Islet precursor cell (in vitro differentiated cells): ENCODE results near the gene F2RL3.
"Not testable (repeated sequence)": the region's sequence is repeated elsewhere in the genome, so short reads cannot be mapped to it uniquely, and the experiment has no call there.

Source experiments
- DNase-seq: peaks from one replicate; pipeline ENCODE4 v3.0.0-alpha.2; 2018

Gene F2RL3

GRCh38 chr19:16888629-16889365, at the start of gene F2RL3:
F2RL3 (plus strand) TSS chr19:16888999; CDS start chr19:16889190, 191 bp downstream.
- peak; percentile 46 for DNase-seq

GRCh38 chr19:16841391-16841926, 47.3 kb upstream of the F2RL3 start:
- no peak for DNase-seq

DNA sequence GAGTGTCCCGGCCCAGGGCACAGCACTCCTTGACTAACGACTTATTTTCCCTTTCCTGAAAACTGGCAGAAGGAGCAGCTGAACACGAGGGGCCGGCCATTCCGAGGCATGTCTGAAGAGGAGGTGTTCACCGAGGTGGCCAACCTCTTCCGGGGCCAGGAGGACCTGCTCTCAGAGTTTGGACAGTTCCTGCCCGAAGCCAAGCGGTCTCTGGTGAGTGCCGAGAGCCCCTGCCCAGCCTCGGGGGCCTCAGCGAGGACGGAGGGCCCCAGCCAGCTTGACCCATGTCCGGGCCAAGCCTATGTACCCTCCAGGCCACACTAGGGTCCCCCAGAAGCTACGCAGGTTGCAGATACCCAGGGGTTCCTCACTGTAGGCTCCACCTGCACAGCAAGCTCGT, 41.9 kb upstream of the F2RL3 start:
- DNase-seq: no peak

- DNase-seq: no peak
Measured at GRCh38 chr19:16847430-16847829, 41.4 kb upstream of the F2RL3 start.

- no peak for DNase-seq
Measured at GRCh38 chr19:16849168-16849567, 39.6 kb upstream of the F2RL3 start.

- no peak for DNase-seq
Measured at GRCh38 chr19:16850133-16850532, 38.7 kb upstream of the F2RL3 start.

GRCh38 chr19:16851031-16851712, 37.6 kb upstream of the F2RL3 start:
- no peak for DNase-seq

GRCh38 chr19:16853066-16853465, 35.7 kb upstream of the F2RL3 start:
- no peak for DNase-seq

DNA sequence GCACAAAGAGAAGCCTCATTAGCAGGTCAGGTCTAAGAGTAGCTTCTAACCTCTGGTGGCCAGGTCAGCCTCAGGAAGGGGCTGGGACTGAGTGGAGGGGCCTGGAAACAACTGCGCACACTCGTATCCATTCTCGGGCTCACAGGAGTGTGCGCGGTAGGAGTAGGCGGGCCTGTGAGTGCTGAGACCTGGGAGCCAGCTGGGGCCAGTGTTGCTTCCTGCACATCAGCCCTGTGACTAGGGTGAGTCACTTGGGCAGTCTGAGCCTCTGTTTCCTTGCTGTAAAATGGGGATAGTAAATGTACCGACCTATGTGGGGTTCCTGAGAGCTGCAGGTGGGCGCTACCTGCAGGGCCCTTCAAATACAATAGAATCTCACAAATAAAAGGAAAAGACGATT, 32.7 kb upstream of the F2RL3 start:
- DNase-seq: no peak

DNA sequence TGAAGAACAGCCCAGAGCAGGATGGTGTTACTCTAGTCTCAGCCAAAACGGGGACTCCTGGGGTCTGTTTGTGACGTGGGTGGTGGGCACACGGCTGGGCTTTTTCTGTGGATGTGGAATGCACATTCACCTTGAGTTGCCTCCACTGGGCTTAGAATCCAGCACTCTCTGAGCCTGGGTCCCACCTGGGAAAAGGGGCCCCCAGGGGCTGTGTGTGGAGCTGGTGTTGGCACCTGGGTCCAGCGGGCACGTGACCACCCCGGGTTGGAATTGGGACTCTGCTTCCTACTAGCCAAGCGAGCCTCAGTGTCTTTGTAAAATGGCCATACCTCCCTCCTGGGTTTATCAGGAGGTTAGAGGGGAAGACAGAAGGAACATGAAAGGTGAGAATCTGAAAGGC, 29.2 kb upstream of the F2RL3 start:
- no peak for DNase-seq

GRCh38 chr19:16860118-16860517, 28.7 kb upstream of the F2RL3 start:
- no peak for DNase-seq

DNA sequence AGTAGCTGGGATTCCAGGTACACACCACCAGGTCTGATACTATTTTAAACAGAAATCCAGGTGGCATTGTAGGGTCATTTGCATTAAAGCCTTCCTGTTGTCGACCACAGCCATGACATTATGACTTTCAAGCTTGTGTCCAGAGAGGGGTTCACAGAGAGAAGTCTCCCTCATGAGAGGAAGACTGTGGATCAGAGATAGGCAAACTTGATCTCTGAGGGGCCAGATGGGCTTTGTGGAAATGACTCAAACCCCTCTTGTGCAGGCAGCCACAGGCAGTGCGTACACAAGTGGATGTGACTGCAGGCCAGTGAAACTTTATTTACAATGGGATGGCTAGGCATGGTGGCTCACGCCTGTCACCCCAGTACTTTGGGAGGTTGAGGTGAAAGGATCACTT, 27.8 kb upstream of the F2RL3 start:
- no peak for DNase-seq

DNA sequence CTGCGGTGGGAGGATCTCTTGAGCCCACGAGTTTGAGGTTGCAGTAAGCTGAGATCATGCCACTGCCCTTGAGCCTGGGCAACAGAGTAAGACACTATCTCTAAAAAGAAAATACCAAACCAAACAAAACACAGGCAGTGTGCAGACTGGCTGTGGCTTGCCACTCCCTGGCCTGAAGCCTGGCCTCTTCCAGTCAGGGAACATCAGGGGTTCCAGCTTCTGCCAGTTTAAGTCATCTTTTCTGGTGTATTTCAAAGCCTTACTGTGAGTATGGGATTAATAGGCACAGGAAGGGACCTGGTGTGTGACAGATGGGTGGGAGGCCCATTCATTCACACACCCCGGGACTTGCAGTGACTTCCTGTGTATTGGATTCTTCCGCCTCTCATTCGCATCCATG, 27.0 kb upstream of the F2RL3 start:
- no peak for DNase-seq

DNA sequence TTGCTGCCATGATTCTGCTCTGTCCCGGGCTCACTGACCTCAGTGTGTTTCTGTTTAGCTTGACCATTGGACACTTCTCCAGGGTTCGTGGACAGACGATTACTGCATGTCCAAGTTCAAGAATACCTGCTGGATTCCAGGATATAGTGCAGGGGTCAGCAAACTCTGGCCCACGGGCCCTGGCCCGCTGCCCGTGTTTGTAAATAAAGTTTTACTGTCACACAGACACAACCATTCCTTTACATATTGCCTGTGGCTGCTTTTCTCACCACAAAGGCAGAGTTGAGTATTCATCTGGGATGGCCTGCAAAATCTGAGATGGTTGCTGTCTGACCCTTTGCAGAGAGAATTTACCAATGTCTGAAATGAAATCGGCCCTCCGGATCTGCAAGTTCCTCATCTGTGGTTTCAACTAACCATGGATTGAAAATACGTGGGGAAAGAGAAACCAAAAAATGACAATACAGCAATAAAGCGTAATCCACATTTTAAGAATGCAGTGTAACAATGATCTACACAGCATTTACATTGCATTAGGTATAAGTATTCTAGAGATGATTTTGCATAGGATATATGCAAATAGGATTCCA, 25.9 kb upstream of the F2RL3 start:
- no peak for DNase-seq

GRCh38 chr19:16867211-16867610, 21.6 kb upstream of the F2RL3 start:
- no peak for DNase-seq

DNA sequence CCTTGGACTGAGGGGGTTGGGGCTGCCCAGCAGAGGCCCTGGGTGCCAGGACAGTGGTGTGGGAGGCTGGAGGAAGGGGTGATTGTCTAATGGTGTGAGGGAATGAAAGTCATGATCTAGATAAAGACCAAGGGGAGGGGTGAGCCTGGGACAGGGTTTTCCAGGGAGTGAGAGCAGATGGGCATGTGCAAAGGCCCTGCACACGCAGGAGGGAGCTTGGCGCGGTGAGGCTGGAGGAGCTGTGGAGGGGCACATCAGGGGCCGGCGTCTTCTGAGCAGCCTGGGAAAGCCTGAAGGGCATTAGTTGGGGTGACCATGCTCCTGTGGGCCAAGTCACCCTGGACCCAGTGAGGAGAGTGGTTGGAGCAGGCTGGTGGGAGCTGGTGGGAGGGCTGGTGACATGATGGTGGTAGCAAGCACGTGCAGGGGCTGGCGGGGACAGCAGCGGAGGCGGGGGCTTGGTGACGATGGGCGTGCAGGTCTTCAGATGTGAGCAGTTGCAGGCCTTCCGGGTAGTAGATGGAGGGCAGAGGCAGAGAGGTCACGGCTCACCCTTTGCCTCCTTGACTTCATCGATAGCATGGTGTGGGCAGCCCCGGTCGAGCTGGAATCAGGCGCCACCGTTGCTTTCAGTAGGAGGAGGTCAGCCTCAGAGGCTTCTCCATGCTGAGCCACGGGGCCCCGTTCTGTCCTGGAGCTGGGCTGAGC, 20.2 kb upstream of the F2RL3 start:
- DNase-seq: no peak

DNA sequence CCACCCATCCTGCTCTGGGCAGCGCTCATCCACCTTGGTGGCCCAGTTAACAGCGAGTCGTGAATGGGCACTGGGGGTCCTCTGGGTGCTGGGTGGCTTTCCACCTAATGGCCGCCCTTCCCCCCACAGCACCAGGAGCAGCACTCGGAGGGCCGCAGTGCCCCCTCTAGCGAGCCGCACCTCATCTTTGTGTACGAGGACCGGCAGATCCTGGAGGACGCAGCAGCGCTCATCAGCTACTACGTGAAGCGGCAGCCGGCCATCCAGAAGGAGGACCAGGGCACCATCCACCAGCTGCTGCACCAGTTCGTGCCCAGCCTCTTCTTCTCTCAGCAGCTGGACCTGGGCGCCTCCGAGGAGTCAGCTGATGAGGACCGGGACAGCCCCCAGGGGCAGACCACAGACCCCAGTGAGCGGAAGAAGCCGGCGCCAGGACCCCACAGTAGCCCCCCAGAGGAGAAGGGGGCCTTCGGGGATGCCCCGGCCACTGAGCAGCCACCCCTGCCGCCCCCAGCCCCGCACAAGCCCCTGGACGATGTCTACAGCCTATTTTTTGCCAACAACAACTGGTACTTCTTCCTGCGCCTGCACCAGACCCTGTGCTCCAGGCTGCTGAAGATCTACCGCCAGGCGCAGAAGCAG, 19.3 kb upstream of the F2RL3 start:
- no peak for DNase-seq

DNA sequence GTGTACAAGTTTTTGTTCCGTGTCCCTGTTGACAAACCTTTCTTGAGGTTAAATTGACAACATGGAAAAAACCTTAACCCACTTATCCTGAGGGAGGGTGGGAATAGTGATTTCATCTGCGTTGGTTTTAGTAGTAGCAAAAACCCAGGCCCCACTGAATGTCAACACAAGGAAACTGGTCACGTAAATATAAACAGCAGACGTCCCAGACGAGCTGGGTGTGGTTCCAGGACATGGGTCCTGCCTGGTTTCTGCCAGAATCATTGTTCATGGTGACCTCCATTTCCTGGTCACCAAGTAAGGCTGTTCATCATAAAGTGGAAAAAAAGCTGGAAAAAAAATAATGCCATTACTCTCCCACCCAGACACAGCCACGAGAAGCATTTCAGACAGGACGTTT, 16.9 kb upstream of the F2RL3 start:
- no peak for DNase-seq

DNA sequence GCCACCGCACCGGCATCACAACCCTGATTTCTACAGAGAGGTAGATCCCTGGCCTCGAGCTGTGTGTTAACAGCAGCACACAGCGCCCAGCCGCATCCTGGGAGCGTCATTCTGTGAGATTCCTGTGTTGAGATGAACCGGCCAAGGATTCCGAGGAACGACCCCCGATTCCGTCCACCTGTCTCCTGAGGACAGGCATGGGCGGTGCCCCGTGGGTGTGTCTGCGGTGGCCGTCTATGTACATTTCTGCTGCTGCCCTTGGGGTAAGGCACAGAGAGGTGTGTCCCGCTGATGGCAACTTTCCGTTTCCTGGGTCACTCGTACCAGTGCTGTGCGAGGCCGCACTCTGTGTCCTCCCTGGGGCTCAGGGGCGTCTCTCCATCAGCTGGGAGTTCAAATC, 16.1 kb upstream of the F2RL3 start:
- DNase-seq: no peak

GRCh38 chr19:16873594-16873993, 15.2 kb upstream of the F2RL3 start:
- DNase-seq: no peak

DNA sequence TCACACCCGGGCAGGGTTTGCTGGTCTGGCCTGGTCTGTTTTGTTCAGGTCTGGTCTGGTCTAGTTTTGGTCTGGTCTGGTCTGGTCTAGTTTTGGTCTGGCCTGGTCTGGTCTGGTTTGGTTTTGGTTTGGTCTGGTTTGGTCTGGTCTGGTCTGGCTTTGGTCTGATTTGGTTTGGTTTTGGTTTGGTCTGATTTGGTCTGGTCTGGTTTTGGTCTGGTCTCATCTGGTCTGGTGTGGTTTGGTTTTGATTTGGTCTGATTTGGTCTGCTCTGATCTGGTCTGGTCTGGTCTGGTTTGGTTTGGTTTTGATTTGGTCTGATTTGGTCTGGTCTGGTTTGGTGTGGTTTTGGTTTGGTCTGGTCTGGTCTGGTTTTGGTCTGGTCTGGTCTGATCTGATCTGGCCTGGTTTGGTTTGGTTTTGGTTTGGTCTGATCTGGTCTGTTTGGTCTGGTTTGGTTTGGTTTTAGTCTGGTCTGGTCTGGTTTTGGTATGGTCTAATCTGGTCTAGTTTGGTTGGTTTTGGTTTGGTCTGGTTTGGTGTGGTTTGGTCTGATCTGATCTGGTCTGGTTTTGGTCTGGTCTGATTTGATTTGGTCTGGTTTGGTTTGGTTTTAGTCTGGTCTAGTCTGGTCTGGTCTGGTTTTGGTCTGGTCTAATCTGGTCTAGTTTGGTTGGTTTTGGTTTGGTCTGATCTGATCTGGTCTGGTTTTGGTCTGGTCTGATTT, 14.4 kb upstream of the F2RL3 start:
- no peak for DNase-seq

GRCh38 chr19:16874978-16875299, 13.9 kb upstream of the F2RL3 start:
- DNase-seq: not testable (repeated sequence)
